Hematopoietic multipotent progenitor cell treated with erythropoietin and hydrocortisone succinate and interleukin-3 and kit ligand, for 4 days (in vitro differentiated cells): ENCODE results near the gene KCND3.

Source experiments
- DNase-seq: peaks from one replicate; pipeline ENCODE4 v3.0.0-alpha.2; 2015

The KCND3 gene

DNA sequence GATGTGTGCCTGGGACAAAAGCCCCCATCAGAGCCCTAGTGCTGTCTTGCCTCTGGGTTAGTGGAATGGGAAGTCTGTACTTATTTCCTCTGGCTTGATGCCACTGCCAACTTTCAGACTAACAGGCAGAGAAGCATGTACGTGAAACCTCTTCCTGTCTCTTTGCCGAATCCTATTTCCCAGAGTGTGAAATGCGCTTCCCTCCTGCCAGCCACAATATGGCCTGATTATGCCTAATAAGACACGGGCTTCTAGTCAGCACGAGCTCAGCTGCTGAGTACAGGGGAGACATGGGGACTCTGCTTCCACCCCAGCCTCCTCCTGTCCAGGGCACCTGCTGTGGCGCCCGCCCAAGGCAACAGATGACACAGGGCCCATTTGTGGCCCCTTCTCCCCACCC, 111.4 kb downstream of the KCND3 start:
- DNase-seq: no peak

DNA sequence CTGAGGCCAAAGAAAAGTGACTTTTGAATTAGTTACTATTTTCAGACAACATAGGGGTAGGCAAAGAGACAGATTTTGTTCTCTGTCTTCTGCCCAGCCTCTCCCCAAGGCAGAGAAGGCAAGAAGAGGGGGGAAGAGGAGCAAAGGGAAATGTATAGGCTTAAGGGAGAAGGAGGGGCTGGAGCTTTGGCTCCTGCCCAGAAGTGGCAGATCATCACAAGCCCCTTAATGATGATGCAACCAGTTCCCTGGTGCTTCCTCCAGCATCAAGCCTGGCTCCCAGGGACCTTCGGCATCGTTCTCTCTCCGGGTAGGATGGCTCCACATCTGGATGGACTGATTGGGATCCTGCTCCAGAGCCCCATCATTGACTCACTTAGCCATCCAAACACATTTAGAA, 112.8 kb downstream of the KCND3 start:
- DNase-seq: no peak

DNA sequence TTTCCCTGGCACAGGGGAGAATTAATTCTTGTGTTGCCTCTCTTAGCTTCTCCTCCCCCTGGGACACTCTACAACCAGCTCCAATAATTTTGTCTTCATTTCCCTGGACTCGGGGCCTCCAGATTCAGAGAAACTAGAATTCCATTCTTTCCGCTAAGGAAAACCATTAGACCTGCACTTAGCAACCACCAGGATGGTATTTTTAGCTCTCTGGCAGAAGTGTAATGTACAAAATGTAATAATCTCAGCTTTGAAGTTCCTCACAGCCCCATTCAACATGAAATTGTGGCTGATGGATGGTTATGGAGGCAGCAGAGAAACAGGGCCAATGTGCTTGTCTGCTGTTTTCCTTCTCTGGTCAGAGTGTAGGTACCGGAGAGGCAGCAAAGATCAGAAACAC, 113.8 kb downstream of the KCND3 start:
- no peak for DNase-seq

DNA sequence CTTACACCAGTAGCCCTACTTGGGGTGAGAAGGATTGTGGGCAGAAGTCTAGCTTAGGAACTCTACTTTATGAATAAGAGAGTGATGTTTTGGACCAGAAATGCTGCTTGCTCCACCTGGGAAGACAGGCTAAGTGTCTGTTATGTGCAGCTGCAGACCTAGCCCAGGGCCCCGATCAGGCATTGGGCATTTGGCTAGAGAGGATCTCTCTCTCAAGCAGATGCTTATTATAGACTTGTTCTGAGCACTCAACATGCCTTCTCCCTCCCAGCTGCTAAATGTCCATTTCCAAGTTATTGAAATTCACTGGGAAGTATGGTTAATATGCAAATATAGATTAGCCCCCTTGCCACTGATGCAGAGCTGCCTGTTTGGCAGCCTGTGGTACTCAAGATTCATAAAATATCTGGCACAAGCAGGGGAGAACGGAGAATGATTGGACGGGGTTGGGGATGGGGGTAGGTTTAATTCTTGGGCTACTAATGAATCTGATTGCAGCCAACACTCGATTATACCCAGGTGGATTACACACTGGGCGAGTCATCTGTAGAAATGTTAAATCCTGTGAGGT, 115.9 kb downstream of the KCND3 start:
- no peak for DNase-seq

DNA sequence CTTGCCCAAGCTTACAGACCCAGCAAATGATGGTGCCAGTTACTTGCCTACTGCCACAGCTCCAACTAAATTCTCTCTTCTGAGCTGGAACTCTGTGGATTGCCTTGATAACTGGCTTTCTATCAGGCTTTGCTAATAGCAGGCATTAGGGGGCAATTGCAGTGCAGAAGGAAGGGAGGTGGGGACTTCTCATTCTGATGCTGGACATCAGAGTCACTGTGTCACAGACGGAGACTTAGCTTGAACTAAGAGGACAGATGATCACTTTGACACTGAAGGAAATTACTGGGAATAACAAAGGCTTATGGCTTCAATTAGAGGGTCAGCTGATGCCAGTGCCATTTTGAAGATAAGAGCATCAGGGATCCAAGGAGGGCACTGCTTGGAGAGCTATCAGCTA, 119.3 kb downstream of the KCND3 start:
- no peak for DNase-seq

DNA sequence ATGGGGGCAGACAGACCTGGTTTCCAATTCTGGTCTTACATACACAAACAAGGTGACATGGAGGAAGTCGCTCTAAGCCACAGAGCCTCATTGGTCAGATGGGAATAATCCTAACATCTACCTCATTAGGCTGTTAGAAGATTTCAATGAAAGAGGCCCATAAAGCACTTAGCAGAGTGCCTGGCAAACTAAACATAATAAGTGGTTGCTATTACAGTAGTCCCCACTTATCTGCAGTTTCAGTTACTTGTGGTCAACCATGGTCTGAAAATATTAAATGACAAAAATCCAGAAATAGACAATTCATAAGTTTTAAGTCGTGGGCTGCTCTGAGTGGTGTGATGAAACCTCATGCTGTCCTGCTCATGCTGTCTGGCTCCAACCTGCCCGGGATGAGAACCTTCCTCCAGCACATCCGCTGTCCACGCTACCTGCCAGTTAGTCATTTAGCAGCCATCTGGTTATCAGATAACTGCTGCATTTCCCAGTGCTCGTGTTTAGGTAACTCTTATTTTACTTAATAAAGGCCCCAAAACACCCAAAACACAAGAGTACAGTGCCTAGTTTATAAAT, 121.5 kb downstream of the KCND3 start:
- no peak for DNase-seq

DNA sequence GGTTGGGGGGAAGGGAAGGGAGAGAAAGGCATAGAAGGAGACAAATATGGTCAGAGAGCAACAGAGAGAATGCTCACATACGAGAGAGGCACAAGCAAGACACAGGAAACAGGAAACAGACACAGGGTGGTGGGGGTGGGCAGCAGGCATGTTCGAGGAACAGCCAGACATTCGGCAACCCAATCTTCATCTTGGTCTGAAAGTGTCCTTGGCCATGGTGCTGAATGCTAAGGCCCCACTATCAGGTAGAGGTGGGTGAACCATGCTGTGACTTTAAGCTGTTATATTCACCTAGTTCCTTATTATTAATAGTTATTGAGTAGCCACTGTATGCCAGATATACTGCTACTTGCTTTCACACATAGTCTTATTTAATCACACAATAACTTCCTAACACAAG, 124.6 kb downstream of the KCND3 start:
- peak; percentile 45 for DNase-seq

DNA sequence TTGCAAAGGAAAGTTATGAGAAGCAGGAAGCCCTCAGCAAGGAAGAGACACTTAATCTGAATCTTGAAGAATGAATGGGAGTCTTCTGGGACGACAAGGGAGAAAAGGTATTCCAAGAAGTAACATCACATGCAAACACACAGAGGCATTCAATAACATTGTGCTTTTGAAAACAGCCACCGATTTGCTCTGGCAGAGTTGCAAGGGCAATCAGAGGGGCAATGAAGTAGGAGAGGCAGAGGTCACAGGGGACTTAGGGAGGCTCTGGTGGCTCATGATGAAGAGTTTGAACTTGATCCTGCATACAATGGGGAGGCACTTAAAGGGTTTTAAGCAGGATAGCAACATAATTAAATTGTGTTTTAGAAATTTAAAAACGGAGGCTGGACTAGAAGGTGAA, 126.1 kb downstream of the KCND3 start:
- no peak for DNase-seq

DNA sequence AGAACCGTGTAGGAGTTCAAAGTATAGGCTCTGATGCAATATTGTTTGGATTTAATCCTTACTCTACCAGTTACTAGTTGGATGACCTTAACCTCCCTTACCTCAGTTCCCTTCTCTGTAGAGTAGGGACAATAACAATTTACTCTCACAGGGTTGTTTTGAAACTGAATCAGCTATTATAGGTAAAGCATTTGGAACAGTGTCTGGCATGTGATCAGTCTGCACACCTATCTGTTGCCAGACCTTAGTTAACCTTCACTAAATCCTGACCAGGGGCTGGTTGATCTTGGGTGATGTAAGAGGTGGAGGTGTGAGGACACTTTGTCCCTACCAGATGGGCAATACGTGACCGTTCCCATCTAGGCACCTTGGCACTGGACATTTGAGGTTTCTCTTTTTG, 126.9 kb downstream of the KCND3 start:
- DNase-seq: no peak

DNA sequence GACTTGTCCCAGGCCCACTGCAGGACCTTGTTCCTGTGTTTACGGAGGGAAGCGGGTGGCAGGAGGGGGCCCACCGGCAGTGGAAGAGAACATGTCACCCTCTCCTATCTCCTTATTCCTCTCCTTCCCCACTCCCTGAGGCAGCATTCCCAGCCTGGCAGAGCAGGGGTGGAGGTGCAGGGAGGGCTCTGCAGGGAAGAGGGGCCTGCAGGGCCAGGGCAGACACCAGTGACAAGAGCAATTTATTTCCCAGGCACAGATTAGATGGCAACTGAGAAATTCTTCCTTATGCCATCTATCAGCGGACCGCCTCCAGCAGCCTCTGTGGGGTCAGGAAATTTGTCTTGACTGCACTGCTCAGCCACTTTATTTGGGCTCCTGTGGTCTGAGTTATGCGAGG, 127.9 kb downstream of the KCND3 start:
- no peak for DNase-seq

DNA sequence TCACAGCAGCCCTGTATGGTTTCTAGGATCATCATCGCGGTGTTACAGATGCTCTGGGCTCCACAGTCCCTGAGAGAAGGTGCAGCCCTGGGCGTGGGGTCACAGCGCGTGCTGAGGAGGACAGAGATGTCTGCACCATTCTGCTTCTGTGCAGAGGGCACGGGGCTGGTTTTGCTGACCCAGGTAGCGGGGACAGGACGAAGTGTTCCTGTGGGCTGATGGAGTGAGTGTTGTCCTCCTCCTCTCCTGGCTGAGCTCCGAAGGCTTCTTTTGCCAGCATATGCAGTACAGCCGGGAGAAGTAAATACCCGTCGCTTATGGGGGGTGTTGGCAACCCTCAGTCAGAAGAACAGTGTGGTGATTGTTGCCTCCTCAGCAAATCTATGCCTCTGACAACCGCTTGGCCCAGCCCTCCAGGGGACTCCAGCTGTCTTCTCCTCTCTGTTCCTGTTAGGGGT, 132.2 kb downstream of the KCND3 start:
- no peak for DNase-seq

DNA sequence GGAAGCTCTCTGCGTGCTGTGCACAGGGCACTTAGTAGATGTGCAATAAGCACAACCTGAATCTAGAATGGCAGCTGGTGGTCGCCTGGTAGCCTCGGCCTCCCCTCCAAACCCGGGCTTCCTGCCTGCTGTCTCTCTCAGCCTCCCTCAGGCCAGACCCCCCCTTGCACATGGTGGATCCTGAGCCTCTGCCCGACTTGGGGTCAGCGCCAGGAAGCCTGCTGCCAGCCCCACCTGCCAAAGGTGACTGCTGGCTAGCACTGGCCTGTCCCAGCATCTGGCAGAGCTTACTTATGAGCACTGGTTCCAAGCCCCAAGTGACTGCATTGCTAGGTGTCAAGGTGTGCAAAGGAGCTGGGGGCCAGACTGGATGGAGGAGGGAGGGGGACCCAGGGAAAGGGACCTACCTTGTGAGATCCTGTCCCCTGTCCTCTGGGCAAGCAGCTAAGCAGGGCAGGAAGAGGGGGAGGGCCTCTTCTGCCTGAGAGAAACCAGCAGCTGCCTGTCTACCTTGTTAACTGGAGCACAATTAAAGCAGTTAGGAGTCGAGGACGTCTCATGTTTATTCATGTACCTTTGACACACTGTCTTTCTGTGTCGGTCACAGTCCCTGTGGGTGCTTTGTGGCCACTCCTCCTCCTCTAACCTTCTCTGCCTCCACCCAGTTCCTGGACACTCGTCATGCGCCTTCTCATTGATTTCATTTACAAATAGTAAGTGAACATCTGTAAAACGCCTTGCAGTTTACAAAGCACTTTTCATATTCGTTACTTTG, 132.9 kb downstream of the KCND3 start:
- DNase-seq: no peak

DNA sequence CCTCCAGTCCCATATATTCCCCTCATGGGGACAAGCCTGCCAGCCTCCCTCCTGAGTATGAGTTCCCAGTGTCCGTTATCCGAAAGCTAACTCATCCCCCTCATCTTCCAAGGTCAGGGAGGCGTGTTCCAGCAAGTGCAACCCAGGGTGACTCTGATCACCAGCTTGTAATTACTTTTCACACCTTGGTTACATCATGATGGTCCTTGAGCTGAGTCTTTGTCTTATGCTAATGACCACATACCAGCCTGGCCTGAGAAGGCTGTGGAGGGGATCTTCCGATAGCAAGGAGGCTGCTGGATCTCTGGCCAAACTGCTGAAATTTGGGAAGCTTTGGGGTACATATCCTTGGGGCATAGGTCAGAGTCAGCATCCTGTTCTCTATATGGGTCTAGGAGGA, 134.2 kb downstream of the KCND3 start:
- no peak for DNase-seq

DNA sequence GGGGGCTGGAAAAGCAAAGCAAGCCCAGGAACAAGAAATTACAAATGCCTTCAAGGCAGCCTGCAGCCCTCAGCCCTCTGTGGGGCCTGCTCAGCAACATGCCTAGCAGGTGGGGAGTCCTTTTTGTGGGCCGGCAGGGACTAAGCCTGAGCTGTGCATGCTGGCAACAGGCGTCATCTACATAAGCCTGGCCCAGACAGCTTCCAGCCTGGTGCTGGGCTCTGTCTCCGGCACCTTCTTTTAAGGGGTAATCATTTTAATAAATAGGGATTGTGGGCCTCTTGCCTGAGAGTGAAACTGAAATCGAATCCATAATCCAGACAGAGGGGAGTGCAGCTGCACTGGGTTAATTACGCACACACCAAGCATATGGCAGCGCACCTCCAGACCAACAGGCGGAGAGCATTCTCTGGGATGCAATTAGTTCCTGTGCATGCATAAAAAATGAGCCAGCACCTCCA, 137.2 kb downstream of the KCND3 start:
- no peak for DNase-seq

DNA sequence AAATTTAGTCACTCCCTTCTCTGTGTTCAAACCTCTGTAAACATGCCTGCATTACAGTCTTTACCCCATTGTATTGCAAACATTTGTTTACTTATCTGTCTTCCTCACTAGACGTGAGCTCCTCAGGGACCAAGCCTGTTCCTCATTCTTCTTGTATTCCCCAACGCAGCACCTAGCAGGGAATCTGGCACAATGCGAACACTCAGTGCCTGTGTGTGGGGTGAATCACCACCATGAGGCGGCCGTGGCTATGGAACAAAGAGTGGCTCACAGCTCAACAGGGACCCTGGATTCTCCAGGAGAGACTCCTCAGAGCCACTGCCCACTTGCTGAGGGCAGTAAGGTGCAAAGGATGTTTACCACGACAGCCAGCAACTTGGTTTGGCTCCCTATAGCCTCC, 137.9 kb downstream of the KCND3 start:
- DNase-seq: no peak

DNA sequence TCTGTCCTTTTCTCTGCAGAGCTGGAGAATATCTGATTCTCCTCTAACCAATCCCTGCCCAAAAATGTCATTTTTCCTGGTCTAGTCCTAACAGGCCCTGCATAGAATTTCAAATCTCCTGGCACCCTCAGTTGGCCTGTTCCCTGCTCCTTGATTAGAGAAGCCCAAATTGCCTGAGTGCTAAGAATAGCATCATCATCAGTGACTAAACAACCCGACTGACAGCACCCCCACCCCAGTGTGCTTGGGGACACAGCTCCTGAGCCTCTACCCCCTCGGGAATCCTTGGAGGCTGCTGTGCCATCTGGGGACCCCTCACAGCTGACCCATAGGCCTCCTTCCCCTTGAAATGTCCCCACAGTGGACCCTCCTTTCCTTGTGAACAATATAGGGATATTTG, 139.4 kb downstream of the KCND3 start:
- no peak for DNase-seq

DNA sequence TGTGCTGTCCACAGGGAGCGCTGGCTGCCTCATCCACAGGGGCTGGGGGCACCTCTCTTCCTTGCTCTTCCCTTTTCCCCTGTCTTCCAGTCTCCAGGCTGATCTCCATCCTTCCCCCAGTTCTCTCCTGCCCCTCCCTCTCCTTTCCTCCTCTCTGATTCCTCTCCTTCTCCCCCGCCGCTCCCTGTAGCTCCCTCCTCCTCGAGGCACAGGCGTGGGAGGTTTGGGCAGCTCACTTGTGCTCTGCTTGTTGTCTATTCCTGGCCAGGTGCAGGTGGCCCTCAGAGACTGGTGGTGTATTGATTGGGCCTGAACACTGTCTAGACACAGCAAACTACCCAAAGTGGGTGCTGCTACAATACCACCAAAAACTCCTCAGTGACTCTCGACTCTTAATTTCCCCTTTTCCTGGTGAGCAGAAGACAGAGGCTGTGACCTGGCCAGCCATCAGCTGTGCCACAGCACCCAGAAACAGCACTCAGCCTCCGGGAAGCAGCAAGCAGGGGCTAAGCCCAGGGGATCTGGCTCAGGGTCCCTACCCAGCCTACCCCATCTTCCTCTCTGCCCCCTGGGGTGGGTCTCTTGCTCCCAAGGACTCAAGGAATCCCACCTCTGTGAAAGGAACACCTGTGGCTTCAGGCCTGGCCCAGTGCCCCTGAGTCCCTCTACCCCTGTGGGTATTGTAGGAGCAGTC, 140.5 kb downstream of the KCND3 start:
- DNase-seq: no peak

DNA sequence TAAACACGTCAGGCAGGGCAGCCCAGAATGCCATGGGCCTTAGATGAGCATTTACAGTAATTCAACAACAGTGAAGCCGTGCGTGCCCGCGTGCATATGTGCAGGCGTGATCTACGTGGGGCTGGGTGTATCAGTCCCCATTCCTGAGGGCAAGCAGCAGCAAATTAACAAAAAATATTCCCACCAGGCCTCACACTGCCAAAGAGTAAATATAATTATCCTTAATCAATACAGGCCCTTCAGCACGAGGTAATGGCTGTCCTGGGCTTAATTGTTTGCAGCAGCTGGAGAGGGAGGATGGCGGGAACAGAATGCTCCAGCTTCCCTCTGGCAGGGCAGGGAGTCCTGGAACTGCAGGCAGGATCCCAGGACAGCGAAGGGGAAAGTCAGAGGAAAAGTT, 142.0 kb downstream of the KCND3 start:
- DNase-seq: no peak

DNA sequence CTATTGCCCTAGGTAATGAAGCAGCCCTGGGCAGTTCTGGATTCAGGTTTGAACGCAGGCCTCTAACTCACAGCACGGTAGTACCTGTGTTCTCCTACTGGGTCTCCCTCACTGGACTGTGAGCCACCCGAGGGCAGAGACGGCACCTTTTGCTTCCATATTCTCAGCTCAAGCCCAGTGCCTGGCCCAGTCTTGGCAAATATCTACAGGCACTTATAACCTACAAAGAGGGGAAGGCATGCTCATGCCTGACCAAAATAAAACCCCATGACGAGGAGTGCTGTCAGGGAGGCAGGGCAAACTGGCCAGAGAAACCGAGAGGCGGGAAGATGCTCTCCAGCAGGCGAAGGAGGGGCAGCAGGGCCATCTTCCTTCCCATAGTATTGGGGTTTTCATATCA, 142.6 kb downstream of the KCND3 start:
- DNase-seq: no peak

DNA sequence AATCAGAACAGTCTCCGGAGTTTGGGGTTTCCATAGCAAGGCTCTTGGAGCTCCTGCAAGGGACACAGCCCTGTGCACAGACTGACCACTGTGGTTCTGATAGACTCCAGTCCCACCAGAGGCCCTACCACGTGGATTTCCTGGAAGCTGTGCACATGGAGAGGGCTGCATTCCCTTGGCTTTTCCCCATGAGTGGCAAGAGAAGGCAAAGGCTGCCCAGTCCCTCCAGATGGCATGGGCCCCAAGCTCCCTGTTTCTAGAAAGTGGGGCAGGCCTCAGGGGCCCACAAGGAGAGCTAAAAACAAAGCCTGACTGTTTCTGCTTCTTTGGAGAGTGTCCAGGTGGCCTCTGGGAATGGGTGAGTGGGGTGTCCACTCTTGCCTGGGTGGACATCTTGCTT, 146.3 kb downstream of the KCND3 start:
- DNase-seq: no peak

DNA sequence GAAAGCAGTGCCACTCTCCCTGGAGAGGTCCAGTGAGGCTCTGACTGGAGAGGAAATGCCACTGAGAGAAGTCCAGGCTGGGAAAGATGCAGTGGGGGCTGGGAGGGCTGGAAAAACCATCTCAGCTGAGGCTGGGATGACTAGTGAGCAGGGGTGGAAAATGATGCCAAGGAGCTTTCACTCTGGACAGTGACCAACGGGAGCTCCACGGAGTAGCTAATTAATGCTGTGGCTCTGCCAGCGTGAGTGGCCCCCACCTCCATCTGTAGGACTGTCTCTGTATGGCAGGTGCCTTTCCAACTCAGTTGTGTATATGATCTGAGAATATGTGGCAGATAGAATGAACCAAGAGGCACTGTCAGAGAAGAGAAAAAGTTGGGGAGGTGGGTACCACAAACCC, 147.1 kb downstream of the KCND3 start:
- DNase-seq: no peak

DNA sequence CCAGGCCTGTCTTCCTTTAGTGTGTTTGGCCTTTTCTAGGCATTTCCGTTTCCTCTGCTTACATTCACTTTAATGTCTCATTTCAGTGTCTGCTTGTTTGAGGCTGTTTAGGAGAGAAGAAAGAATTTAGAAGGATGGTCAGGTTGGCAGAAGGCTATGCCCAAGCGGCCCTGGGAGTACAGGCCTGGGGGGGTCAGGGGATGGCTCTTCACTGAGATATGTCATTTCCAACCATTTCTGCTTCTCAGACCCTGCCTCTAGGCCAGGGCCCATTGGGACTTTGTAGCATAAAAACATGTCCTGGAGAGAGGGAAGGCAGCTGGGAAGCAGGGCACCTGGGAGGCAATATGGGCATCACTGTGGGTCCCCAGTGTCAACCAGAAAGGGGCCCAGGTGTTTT, 147.7 kb downstream of the KCND3 start:
- no peak for DNase-seq

DNA sequence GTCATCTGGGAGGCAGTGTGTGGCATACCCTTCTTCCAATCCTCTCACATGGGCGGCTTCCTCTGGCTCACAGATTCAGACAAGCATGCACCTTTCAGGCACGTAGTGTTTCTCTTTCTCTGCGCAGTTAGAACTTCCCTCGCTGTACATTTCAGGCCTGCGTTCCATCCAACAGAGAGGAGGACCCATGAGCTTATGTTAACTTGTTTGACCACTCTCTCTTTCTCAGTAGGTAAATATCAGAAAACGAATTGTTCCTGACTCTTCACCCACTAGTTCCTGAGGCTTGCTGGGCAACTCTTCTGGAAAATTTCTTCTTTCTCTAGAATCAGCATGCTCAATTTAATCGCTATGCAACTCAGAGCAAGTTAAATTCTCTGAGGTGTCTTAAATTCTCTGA, 148.3 kb downstream of the KCND3 start:
- DNase-seq: no peak

DNA sequence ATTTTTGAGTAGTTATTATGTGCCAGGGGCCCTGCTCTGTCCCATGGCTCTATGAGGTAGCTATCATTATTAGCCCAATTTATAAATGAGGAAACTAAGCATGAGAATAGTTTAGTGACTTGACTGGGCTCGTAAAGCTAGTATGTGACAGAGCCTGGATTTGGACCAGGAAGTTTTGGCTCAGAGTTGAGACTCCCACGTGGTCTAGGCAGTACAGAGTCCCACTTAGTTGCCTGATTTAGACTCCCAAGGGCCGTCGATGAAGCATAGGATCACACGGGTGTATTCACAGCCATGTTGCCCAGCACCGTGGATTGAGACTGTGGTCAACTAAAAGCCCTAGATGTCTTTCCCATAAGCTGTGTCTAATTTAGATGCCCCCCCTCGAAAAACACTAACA, 152.1 kb downstream of the KCND3 start:
- DNase-seq: no peak
